ENCODE results near the gene MPRIP.

MPRIP gene

GRCh38 chr17:17050346-17051345 is 8.4 kb downstream of the MPRIP start:
- no peak for DNase-seq

GRCh38 chr17:17051380-17051779 is 9.1 kb downstream of the MPRIP start:
- DNase-seq, result no peak

- no peak for DNase-seq
Observed at GRCh38 chr17:17051791-17052461, 9.7 kb downstream of the MPRIP start.

DNA sequence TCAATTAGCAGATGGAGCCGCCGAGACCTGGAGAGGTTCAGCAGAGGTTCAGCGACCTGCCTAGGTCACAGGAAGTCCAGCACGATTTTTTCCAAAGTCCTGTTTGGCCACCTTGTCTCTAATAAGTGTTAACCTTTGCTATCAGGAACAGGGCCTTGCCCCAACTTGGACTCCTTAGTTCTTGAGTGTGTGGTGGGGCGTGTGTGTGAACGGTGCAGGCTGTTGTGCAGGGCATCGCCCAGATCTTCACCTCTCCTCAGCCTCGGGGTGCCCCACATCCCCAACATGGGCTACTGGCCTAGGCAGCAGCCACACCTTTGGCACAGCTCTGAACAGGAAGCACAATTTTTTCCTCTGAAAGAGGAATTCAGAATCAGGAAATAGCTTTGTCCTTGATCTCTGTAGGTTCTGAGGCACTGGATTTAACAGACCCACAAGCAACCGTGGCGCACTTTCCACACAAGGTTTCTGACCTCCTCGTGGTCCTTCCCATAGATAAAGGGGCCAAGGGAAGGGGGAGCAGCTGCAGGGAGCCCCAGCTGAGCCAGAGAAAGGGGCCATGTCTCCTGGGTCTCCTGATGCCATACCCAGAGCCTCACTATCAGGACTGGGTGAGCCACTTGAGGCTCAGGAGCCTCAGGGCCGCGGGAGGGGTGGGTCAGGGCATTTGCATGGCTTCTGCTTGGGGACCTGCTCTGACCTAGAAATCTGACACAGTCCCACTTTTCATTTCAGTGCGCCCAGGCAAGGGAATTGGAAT is 10.4 kb downstream of the MPRIP start:
- DNase-seq, result no peak

- no peak for DNase-seq
Observed at GRCh38 chr17:17053446-17054379, 11.5 kb downstream of the MPRIP start.

DNA sequence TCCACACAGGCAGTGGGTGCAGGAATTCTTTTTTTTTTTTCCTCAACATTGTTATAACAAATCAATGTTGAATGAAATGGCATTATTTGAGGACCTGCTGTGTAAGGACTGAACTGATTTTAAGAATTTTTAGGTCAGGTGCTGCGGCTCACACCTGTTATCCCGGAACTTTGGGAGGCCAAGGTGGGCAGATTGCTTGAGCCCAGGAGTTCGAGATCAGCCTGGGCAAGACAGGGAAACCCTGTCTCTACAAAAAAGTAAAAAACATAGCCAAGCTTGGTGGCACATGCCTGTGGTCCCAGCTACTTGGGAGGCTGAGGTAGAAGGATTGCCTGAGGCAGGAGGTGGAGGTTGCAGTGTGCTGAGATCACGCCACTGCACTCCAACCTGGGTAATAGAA is 12.4 kb downstream of the MPRIP start:
- no peak for DNase-seq

- DNase-seq, result no peak
Observed at GRCh38 chr17:17055286-17056155, 13.3 kb downstream of the MPRIP start.

DNA sequence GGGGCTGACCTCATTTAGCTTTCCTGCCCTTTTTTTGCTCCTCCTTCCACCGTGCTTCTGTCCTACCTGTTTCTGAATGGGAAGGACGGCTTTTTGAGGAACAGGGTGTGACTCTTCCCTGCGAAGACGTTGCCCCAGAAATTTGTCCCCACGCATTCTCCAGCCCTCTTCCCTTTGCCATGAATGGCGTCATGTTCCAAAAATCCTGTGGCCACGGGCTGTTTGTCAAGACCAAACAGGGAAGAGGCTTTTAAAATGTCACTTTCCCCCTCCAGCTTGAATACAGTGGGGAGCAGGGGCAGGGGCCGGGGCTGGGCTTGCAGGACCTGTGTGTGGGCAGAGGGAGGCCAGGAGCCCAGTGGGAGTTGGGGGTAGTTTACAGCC is 13.9 kb downstream of the MPRIP start:
- no peak for DNase-seq

- no peak for DNase-seq
Observed at GRCh38 chr17:17057057-17057551, 14.8 kb downstream of the MPRIP start.

- DNase-seq, result no peak
Observed at GRCh38 chr17:17058304-17058703, 16.0 kb downstream of the MPRIP start.

DNA sequence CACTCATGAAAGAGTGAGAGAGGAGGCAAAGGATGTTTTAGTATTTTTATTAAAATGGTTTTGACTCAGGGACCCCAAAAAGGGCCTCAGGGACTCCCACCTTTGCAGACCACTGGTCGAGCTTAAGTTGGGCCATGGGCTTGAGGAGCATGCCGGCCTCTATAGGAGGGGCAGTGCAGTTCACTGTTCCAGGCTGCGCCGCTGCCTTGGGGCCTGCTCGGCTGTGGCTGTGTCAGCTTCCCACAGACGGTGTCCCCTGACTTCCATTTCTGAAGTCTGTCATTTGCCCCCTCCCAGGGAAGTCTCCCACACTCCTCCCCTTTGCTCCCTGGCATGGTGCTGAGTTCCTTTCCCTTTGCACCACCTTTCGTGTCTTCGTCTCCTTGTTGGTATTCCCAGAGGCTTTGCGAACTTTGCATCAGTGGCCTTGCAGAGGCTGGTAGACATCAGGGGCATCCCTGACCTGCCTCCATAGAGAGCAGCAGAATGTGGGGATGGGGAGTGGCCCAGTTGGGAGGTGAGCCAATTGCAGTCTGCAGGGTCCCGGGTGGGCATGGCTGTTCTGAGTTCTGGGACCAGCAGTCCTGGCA is 17.1 kb downstream of the MPRIP start:
- DNase-seq, result no peak

DNA sequence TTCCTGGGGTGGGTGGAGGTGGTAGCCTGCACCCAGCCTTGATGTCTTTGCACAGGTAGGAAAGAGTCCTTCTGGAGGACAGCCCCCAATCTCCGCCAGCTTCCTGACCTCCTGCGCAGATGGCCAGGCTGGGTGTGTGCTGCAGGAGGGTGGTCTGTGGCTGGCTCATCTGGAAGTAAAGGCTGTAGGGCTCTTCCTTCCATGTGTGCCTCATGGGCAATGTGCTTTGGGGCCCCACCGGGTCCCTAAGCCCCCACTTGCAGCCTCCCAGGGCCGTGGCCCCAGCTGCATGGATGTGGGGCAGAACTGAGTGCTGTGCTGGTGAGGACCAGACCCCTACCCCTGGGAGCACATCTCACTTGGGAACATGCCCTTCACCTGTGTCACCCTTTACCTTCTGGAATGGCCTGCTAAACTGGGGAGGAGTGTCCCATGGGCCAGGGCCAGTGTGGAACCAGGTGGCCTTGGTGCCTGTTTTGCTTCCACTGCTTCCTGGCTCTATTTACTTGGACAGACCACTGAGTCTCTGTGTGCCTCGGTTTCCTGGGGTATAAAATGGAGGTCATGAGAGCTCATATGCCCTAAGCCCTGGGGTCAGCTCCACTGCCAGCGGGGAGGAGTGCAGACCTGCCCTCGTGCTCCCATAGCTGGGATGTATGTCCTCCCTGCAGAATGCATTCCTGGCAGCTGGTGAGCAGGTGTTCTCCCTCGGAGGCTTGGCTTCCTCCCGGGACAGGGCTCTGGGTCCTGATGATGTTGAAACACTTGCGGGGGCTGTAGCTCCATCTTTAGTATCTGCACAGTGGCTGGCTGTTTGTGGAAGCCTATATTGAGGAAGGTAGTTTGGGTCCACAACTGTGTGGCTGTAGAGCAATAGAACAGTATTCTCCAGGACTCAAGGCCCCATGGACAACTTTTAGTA is 18.0 kb downstream of the MPRIP start:
- no peak for DNase-seq

GRCh38 chr17:17060930-17061329 is 18.7 kb downstream of the MPRIP start:
- DNase-seq, result no peak

GRCh38 chr17:17061516-17061915 is 19.3 kb downstream of the MPRIP start:
- DNase-seq, result no peak

DNA sequence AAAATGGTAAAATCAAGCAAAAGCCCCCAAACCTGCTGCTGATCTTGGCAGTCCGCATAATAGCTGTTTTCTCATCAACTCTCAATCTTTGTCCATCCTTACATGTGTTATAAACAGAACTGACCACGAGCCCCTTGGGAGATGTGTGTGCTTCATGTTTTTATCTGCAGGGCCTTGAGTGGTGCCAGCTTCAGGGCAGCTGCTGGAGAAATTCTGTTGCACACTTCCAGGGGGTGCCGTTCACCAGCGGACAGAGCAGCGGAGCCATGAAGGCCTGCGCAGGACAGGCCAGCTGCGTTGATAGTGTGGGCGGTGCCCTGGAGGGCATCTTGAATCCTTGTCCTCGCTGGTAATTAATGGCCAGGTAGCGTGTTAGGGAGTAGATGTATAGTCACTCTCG is 20.1 kb downstream of the MPRIP start:
- DNase-seq, result no peak

DNA sequence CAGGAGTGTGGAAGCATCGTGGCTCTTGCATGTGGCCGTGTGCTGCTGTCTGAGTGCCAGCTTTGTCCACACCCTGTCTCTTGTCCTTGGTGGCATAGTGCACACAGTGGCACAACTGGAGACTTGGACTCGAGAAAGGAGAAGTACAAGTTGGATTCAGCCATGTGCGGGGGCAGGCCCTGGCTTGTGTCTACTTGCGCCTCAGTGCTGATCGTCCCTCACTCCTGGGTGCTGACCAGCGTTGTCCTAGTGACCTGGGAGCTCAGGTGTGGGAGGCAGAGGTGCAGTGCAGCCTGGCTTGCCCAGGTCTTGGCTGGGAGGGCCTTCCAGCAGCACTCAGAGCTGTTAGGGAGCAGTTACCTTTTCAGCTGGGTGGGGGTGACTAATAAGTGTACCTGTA is 20.6 kb downstream of the MPRIP start:
- no peak for DNase-seq

GRCh38 chr17:17063546-17064122 is 21.4 kb downstream of the MPRIP start:
- DNase-seq, result peak in 47 of 51 donors; percentile 22 to 95 (median 79)

GRCh38 chr17:17064322-17064721 is 22.1 kb downstream of the MPRIP start:
- DNase-seq, result no peak

All from hypothalamus (tissue), 51 donors.